Inferior parietal cortex (tissue), 1 donor: ENCODE results near the gene C10orf88.
"Not testable (repeated sequence)": the region's sequence is repeated elsewhere in the genome, so short reads cannot be mapped to it uniquely, and the experiment has no call there.

Source experiments
- DNase-seq: peaks from one replicate; pipeline ENCODE4 v3.0.0-alpha.2; 2016; ENCODE audit errors: extremely low spot score

C10orf88 gene

GRCh38 chr10:122962405-122962804 is 8.4 kb upstream of the C10orf88 start:
- DNase-seq, result no peak

- no peak for DNase-seq
These were observed 3.4 kb upstream of the C10orf88 start for GRCh38 chr10:122957474-122957873.

- DNase-seq, result no peak
These were observed 1.9 kb upstream of the C10orf88 start for GRCh38 chr10:122955892-122956291.

- no peak for DNase-seq
These were observed 664 bp upstream of the C10orf88 start for GRCh38 chr10:122954731-122955050.

GRCh38 chr10:122949296-122949695 is 4.7 kb downstream of the C10orf88 start:
- no peak for DNase-seq

GRCh38 chr10:122939856-122940543 is 14.0 kb downstream of the C10orf88 start:
- DNase-seq, result no peak

- no peak for DNase-seq
These were observed 14.7 kb downstream of the C10orf88 start for GRCh38 chr10:122939133-122939855.

GRCh38 chr10:122931088-122931906 is 22.7 kb downstream of the C10orf88 start:
- DNase-seq, result no peak

GRCh38 chr10:122930140-122930539 is 23.9 kb downstream of the C10orf88 start:
- no peak for DNase-seq

GRCh38 chr10:122915700-122916099 is 38.3 kb downstream of the C10orf88 start:
- no peak for DNase-seq

GRCh38 chr10:122911889-122912484 is 42.0 kb downstream of the C10orf88 start:
- no peak for DNase-seq

- DNase-seq, result no peak
These were observed 43.7 kb downstream of the C10orf88 start, which contains the start of gene FAM24A for GRCh38 chr10:122910310-122910709. Gene FAM24A (plus strand): TSS chr10:122910610. CDS start chr10:122911635, 1,025 bp downstream.

GRCh38 chr10:122903861-122904260 is 50.2 kb downstream of the C10orf88 start:
- DNase-seq, result not testable (repeated sequence)

- no peak for DNase-seq
These were observed 59.6 kb downstream of the C10orf88 start for GRCh38 chr10:122894261-122894944.

- DNase-seq, result no peak
These were observed 69.9 kb downstream of the C10orf88 start for GRCh38 chr10:122884166-122884565.

GRCh38 chr10:122882766-122883165 is 71.3 kb downstream of the C10orf88 start:
- no peak for DNase-seq
